Activated CD4-positive, alpha-beta T cell treated with anti-CD3 and anti-CD28 coated beads, Interleukin-2, amount 10 ng/mL, durations not matched to agents 7 days and 5 days (primary cell): ENCODE data around the gene HHAT. TPM values are rescaled to one million over a fixed set of nuclear protein-coding genes. Genes with fewer than 3 reads are reported as not detected.

ENCODE experiments used
- CTCF ChIA-PET: fragments of 350-600 bp; sonication (Branson Sonifier 250); formaldehyde crosslinking; loops from one replicate; lab custom pipeline; 2021; ENCODE audit warnings: antibody characterized with exemption; lab: Charles Lee
- POLR2A ChIA-PET: fragments of 350-600 bp; sonication (Branson Sonifier 250); formaldehyde crosslinking; loops from one replicate; lab custom pipeline; 2021; ENCODE audit warnings: antibody characterized with exemption; lab: Charles Lee
- DNase-seq: peaks from one replicate; pipeline ENCODE4 v3.0.0-alpha.2; 2020
- H3K27ac Mint-ChIP-seq: one replicate; pipeline ENCODE4 v1.8.0; 2021; ENCODE audit warnings: mild to moderate bottlenecking, moderate library complexity, mixed read lengths
- H3K27me3 Mint-ChIP-seq: one replicate; pipeline ENCODE4 v1.8.0; 2021; ENCODE audit warnings: mixed read lengths
- H3K36me3 Mint-ChIP-seq: one replicate; pipeline ENCODE4 v1.8.0; 2021; ENCODE audit warnings: low read depth, mixed read lengths
- H3K4me1 Mint-ChIP-seq: one replicate; pipeline ENCODE4 v1.8.0; 2021; ENCODE audit warnings: mixed read lengths
- H3K4me3 Mint-ChIP-seq: one replicate; pipeline ENCODE4 v1.8.0; 2021; ENCODE audit warnings: mild to moderate bottlenecking, moderate library complexity, mixed read lengths
- H3K9me3 Mint-ChIP-seq: one replicate; pipeline ENCODE4 v1.8.0; 2021; ENCODE audit warnings: mixed read lengths
- total RNA-seq, 2 experiments: library from RNA; stranded (reverse); gene quantifications; one replicate each; pipeline ENCODE4 v1.2.3, GENCODE V29; 2021

Gene HHAT
- total RNA-seq, 2 experiments from 2014 or later = 1.3 to 1.5 TPM

GRCh38 chr1:210367566-210367965 is 38.9 kb downstream of the HHAT start:
- Mint-ChIP-seq H3K27me3 (no peaks in the 10 kb centered on the region), H3K27ac (no peak overlapping the region), H3K4me1 (no peaks in the 10 kb centered on the region), H3K4me3 (no peak overlapping the region), H3K9me3 (no peaks in the 10 kb centered on the region), H3K36me3 (no peaks in the 10 kb centered on the region)
- ChIA-PET POLR2A (interaction anchor here (0.6 kb wide), 1 partner anchor 1014 kb away, joined by 5 read pairs; no protein-coding TSS in a partner anchor), CTCF (interaction anchor here (0.6 to 1.7 kb wide), 2 partner anchors 11 to 38 kb away, joined by 4 read pairs; no protein-coding TSS in a partner anchor)
- DNase-seq = no peak

- H3K4me3 Mint-ChIP-seq = no peak overlapping the region
- POLR2A ChIA-PET = no interaction called here
Measured at GRCh38 chr1:210369425-210369824, 40.7 kb downstream of the HHAT start.

GRCh38 chr1:210371916-210372315 is 43.2 kb downstream of the HHAT start:
- ChIA-PET CTCF (no interaction called here), POLR2A (no interaction called here)
- Mint-ChIP-seq H3K9me3 (no peaks in the 10 kb centered on the region), H3K4me1 (peaks cover 19% of the 10 kb centered on the region), H3K4me3 (no peak overlapping the region), H3K36me3 (no peaks in the 10 kb centered on the region), H3K27me3 (peaks cover 2% of the 10 kb centered on the region), H3K27ac (no peak overlapping the region)
- DNase-seq = no peak

More at GRCh38 chr1:210369425-210369824, 40.7 kb downstream of the HHAT start:
- H3K36me3 Mint-ChIP-seq = no peaks in the 10 kb centered on the region
- no peaks in the 10 kb centered on the region for H3K27me3 Mint-ChIP-seq
- H3K4me1 Mint-ChIP-seq = peaks cover 10% of the 10 kb centered on the region
- no peak for DNase-seq
- CTCF ChIA-PET = interaction anchor here (1.2 kb wide), 1 partner anchor 37 kb away, joined by 3 read pairs; no protein-coding TSS in a partner anchor
- no peak overlapping the region for H3K27ac Mint-ChIP-seq
- H3K9me3 Mint-ChIP-seq = no peaks in the 10 kb centered on the region

GRCh38 chr1:210372491-210372890 is 43.8 kb downstream of the HHAT start:
- Mint-ChIP-seq H3K36me3 (no peaks in the 10 kb centered on the region), H3K4me3 (no peak overlapping the region), H3K27ac (no peak overlapping the region), H3K4me1 (peaks cover 19% of the 10 kb centered on the region), H3K9me3 (no peaks in the 10 kb centered on the region), H3K27me3 (peaks cover 3% of the 10 kb centered on the region)
- ChIA-PET POLR2A (interaction anchor here (1.8 kb wide), 1 partner anchor 74 kb away, joined by 5 read pairs; no protein-coding TSS in a partner anchor), CTCF (no interaction called here)
- no peak for DNase-seq

GRCh38 chr1:210372931-210373627 is 44.4 kb downstream of the HHAT start:
- peaks cover 3% of the 10 kb centered on the region for H3K27me3 Mint-ChIP-seq
- peaks cover 19% of the 10 kb centered on the region for H3K4me1 Mint-ChIP-seq
- H3K9me3 Mint-ChIP-seq = no peaks in the 10 kb centered on the region
- ChIA-PET POLR2A (interaction anchor here (1.4 to 1.8 kb wide), 2 partner anchors 40 to 73 kb away, joined by 5 to 7 read pairs; no protein-coding TSS in a partner anchor), CTCF (interaction anchor here (1.1 to 3.2 kb wide), 5 partner anchors 8 to 42 kb away, joined by 3 to 18 read pairs (median 4); no protein-coding TSS in a partner anchor)
- H3K27ac Mint-ChIP-seq = no peak overlapping the region
- no peak for DNase-seq
- H3K4me3 Mint-ChIP-seq = no peak overlapping the region
- no peaks in the 10 kb centered on the region for H3K36me3 Mint-ChIP-seq

GRCh38 chr1:210373628-210373877 is 44.9 kb downstream of the HHAT start:
- no peak for DNase-seq
- POLR2A ChIA-PET = interaction anchor here (0.7 to 1.8 kb wide), 6 partner anchors 26 to 1556 kb away, joined by 3 to 9 read pairs (median 6); no protein-coding TSS in a partner anchor
- H3K27ac Mint-ChIP-seq = peak overlapping the region; percentile 5
- no peak overlapping the region for H3K4me3 Mint-ChIP-seq
- CTCF ChIA-PET = interaction anchor here (0.7 to 3.2 kb wide), 11 partner anchors 8 to 45 kb away, joined by 3 to 18 read pairs (median 4); partner anchors contain the start of gene HHAT
- H3K9me3 Mint-ChIP-seq = no peaks in the 10 kb centered on the region
- peaks cover 19% of the 10 kb centered on the region for H3K4me1 Mint-ChIP-seq
- H3K27me3 Mint-ChIP-seq = peaks cover 3% of the 10 kb centered on the region
- H3K36me3 Mint-ChIP-seq = no peaks in the 10 kb centered on the region

- peaks cover 3% of the 10 kb centered on the region for H3K27me3 Mint-ChIP-seq
- ChIA-PET CTCF (interaction anchor here (0.6 to 3.2 kb wide), 17 partner anchors 9 to 1206 kb away, joined by 3 to 18 read pairs (median 4); partner anchors contain the start of gene HHAT), POLR2A (interaction anchor here (0.6 to 1.8 kb wide), 8 partner anchors 15 to 1556 kb away, joined by 3 to 9 read pairs (median 4); no protein-coding TSS in a partner anchor)
- no peaks in the 10 kb centered on the region for H3K9me3 Mint-ChIP-seq
- H3K4me3 Mint-ChIP-seq = no peak overlapping the region
- no peaks in the 10 kb centered on the region for H3K36me3 Mint-ChIP-seq
- peak overlapping the region; percentile 79 for H3K27ac Mint-ChIP-seq
- peaks cover 19% of the 10 kb centered on the region for H3K4me1 Mint-ChIP-seq
- DNase-seq = peak; percentile 76
Measured at GRCh38 chr1:210373878-210374599, 45.3 kb downstream of the HHAT start.

GRCh38 chr1:210374600-210374953 is 45.9 kb downstream of the HHAT start:
- CTCF ChIA-PET = interaction anchor here (0.7 to 3.2 kb wide), 15 partner anchors 9 to 514 kb away, joined by 3 to 18 read pairs (median 4); no protein-coding TSS in a partner anchor
- Mint-ChIP-seq H3K27me3 (peaks cover 3% of the 10 kb centered on the region), H3K27ac (peak overlapping the region; percentile 79), H3K36me3 (no peaks in the 10 kb centered on the region), H3K4me3 (no peak overlapping the region), H3K9me3 (no peaks in the 10 kb centered on the region), H3K4me1 (peaks cover 19% of the 10 kb centered on the region)
- POLR2A ChIA-PET = interaction anchor here (0.6 to 1.4 kb wide), 4 partner anchors 14 to 42 kb away, joined by 3 to 9 read pairs (median 6); no protein-coding TSS in a partner anchor
- DNase-seq = no peak

- H3K27ac Mint-ChIP-seq = no peak overlapping the region
- ChIA-PET POLR2A (no interaction called here), CTCF (no interaction called here)
Measured at GRCh38 chr1:210376836-210377372, 48.2 kb downstream of the HHAT start.

GRCh38 chr1:210377731-210378333 is 49.1 kb downstream of the HHAT start:
- Mint-ChIP-seq H3K27me3 (peaks cover 3% of the 10 kb centered on the region), H3K9me3 (no peaks in the 10 kb centered on the region), H3K27ac (no peak overlapping the region), H3K4me1 (peaks cover 19% of the 10 kb centered on the region), H3K36me3 (no peaks in the 10 kb centered on the region), H3K4me3 (no peak overlapping the region)
- DNase-seq = no peak
- ChIA-PET POLR2A (no interaction called here), CTCF (no interaction called here)

More at GRCh38 chr1:210376836-210377372, 48.2 kb downstream of the HHAT start:
- no peak overlapping the region for H3K4me3 Mint-ChIP-seq
- no peaks in the 10 kb centered on the region for H3K9me3 Mint-ChIP-seq
- H3K36me3 Mint-ChIP-seq = no peaks in the 10 kb centered on the region
- H3K27me3 Mint-ChIP-seq = peaks cover 3% of the 10 kb centered on the region
- DNase-seq = no peak
- H3K4me1 Mint-ChIP-seq = peaks cover 19% of the 10 kb centered on the region

GRCh38 chr1:210378736-210379135 is 50.0 kb downstream of the HHAT start:
- H3K9me3 Mint-ChIP-seq = no peaks in the 10 kb centered on the region
- CTCF ChIA-PET = interaction anchor here (0.8 to 2.2 kb wide), 4 partner anchors 10 to 16 kb away, joined by 3 to 6 read pairs (median 4); no protein-coding TSS in a partner anchor

GRCh38 chr1:210381934-210382333 is 53.2 kb downstream of the HHAT start:
- Mint-ChIP-seq H3K4me1 (no peaks in the 10 kb centered on the region), H3K9me3 (no peaks in the 10 kb centered on the region), H3K27me3 (peaks cover 2% of the 10 kb centered on the region), H3K27ac (no peak overlapping the region), H3K36me3 (no peaks in the 10 kb centered on the region), H3K4me3 (no peak overlapping the region)
- ChIA-PET POLR2A (no interaction called here), CTCF (no interaction called here)
- no peak for DNase-seq

More at GRCh38 chr1:210378736-210379135, 50.0 kb downstream of the HHAT start:
- H3K4me3 Mint-ChIP-seq = no peak overlapping the region
- no peaks in the 10 kb centered on the region for H3K36me3 Mint-ChIP-seq
- POLR2A ChIA-PET = no interaction called here
- DNase-seq = no peak
- peaks cover 12% of the 10 kb centered on the region for H3K4me1 Mint-ChIP-seq
- no peak overlapping the region for H3K27ac Mint-ChIP-seq
- peaks cover 3% of the 10 kb centered on the region for H3K27me3 Mint-ChIP-seq
